ENCODE results near the gene DUSP23. TPM values are rescaled to one million over a fixed set of nuclear protein-coding genes. Genes with fewer than 3 reads are reported as not detected.

Gene DUSP23
- total RNA-seq = 10 to 100 TPM; 25.4 to 36.0 TPM
- long read RNA-seq, transcript DUSP23-201 (2 exons, 756 nt) = major isoform, 5 of 5 reads
- long read RNA-seq, partial matches to known transcripts = 0 of 5 reads
- long read RNA-seq, other reads (novel, unspliced or antisense) = 0 of 5 reads

DNA sequence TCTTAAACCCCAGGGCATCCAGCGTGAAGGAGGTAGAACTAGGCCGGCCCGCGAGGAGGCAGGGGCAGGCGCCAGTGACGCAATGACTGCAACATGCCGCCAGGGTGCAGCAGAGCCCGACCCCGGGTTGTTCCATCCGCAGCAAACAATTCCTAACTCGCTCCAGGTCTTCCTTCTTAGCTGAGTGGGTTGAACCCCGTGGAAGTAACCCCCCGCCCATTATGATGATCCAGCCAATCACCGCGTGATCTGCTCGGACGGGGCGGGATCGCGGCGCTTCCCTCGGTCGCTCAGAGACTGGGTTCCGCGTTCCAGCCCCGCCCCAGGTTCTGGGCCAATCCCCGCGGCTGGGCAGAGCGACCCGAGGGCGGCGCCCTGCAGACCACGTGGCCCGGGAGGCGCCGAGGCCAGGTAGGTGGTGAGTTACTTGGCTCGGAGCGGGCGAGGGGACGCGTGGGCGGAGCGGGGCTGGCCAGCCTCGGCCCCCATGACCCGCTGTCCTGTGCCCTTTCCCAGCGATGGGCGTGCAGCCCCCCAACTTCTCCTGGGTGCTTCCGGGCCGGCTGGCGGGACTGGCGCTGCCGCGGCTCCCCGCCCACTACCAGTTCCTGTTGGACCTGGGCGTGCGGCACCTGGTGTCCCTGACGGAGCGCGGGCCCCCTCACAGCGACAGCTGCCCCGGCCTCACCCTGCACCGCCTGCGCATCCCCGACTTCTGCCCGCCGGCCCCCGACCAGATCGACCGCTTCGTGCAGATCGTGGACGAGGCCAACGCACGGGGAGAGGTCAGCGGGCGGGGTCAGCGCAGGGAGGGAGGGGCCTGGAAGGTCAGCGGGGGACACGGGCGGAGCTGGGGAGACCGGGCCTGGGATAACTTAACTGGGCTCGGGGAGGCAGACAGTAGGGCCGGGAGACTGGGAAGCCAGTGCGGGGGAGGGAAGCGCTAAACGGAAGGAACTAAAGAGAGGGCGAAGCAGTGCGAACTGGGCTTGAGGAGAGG is at the start of gene DUSP23:
Gene DUSP23 (plus strand): TSS at position 380 of the 1,000 bp plus-strand sequence. CDS start 139 bp downstream, at position 519.
- ATAC-seq (peak; percentile 98 to 99), DNase-seq (peak; percentile 98)
- intact Hi-C loops (cut with DNase I) = loop anchor here in 1 of 2 donors (5.0 to 10.0 kb wide), 3 partner anchors 71 to 566 kb away; no protein-coding TSS in a partner anchor

DNA sequence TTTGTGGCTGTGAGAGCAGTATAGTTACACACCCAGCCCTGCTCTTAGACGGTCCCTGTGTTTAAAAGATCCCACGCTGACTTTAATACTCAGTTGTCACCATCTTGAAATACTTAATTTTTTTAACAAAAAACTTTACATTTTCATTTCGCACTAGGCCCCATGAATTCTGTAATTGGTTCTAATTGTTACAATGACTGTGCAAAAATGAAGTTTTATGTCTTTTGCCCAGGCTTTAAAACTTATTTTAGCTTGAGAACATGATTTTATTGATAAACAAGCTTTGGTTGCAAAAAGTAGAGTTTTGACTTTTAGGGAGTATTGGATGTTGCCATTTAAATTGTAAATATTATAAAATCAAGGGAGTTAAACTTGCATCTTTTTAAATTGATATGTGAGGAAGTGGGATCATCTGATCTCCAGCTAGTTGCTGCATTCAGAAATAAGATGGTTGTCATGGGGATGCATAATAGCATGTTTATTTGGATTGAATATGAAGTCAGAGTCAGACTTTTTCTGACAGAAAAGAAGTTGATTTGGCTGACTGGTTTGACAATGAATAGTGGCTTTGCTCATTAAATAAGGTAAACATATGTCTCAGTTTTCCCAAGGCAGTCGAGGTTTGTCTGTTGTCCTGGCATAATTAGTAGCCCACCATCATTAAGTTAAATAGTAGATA is 43.4 kb upstream of the DUSP23 start:
- ATAC-seq (no peak), DNase-seq (no peak)
- intact Hi-C loops (cut with DNase I) = no loop called here

GRCh38 chr1:159743651-159744410 is 36.9 kb upstream of the DUSP23 start:
- intact Hi-C loops (cut with DNase I) = no loop called here
- ATAC-seq (no peak), DNase-seq (no peak)

- no peak for DNase-seq
- intact Hi-C loops (cut with DNase I) = no loop called here
- no peak for ATAC-seq
Measured at GRCh38 chr1:159746666-159747065, 34.1 kb upstream of the DUSP23 start.

- ATAC-seq (no peak), DNase-seq (no peak)
- intact Hi-C loops (cut with DNase I) = no loop called here
Measured at GRCh38 chr1:159748370-159748769, 32.4 kb upstream of the DUSP23 start.

GRCh38 chr1:159749630-159750029 is 31.1 kb upstream of the DUSP23 start:
- intact Hi-C loops (cut with DNase I) = no loop called here

DNA sequence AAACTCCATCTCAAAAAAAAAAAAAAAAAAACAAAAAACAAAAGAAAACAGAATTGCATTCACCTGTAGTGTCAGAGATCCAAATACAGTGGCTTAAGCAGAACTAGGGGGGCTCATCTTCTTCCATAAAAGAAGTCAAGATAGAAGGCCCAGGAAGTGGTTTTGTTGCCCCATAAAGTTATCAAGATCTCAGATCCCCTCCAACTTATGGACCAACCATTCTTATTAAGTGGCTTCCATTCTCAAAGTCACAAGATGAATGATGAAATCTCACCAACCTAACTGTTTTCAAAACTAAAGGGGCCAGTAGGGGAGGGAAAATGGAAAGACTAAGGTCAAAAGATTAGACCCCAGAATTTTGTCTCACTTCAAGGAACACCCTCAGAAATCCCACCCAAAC is 30.1 kb upstream of the DUSP23 start:
- intact Hi-C loops (cut with DNase I) = no loop called here
- DNase-seq = no peak
- ATAC-seq = no peak

More at GRCh38 chr1:159749630-159750029, 31.1 kb upstream of the DUSP23 start:
- no peak for DNase-seq
- ATAC-seq = no peak

- ATAC-seq = no peak
- intact Hi-C loops (cut with DNase I) = no loop called here
- no peak for DNase-seq
Measured at GRCh38 chr1:159751031-159751430, 29.7 kb upstream of the DUSP23 start.

DNA sequence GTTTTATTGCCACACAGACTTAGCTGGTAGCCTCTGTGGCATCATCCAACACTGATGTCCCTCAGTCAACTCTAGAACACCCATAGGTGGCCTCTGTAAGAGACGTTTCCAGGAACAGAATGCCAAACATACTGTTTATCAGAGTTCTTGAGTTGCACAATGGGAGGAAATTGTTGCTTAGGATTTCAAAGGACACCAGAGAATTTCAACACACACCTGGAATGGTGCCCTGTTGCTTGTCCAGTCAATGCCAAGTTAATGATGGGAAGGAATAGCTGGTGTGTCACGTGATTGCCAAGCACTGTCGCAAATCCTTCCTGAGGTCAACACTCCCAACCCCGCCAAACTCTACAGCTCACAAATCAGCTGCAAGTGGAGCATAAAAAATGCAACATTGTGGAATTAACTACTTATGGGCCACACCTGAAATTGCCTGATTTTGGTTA is 28.6 kb upstream of the DUSP23 start:
- intact Hi-C loops (cut with DNase I) = no loop called here
- DNase-seq (peak; percentile 76), ATAC-seq (peak; percentile 74 to 88)

- DNase-seq = no peak
- ATAC-seq = no peak
- intact Hi-C loops (cut with DNase I) = no loop called here
Measured at GRCh38 chr1:159753386-159753785, 27.4 kb upstream of the DUSP23 start.

GRCh38 chr1:159755451-159756007 is 25.2 kb upstream of the DUSP23 start:
- DNase-seq (no peak), ATAC-seq (no peak)
- intact Hi-C loops (cut with DNase I) = no loop called here

GRCh38 chr1:159756397-159756796 is 24.4 kb upstream of the DUSP23 start:
- ATAC-seq (peak; percentile 54 to 66), DNase-seq (no peak)
- intact Hi-C loops (cut with DNase I) = no loop called here

DNA sequence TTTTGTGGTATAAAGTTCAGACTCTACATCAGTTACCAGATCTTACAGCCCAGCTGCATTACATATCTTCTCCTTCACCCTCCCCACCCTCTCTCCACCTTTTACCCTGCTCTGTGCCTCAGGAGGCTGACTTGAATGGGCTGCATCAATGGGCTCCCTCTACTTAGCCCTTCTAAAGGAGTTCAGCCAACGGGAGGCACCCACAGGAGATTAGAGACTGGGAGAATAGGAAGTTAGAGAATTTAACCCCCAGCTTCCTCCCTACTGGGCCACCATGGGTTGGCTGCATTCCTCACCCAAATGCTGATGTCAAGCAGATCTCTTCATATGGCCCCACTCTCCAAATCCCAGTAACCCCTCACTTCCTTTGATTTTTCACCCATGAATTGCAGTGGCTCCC is 17.1 kb upstream of the DUSP23 start:
- intact Hi-C loops (cut with DNase I) = no loop called here
- ATAC-seq (no peak), DNase-seq (no peak)

- ATAC-seq (no peak), DNase-seq (no peak)
- intact Hi-C loops (cut with DNase I) = no loop called here
Measured at GRCh38 chr1:159765806-159766205, 15.0 kb upstream of the DUSP23 start.

GRCh38 chr1:159771127-159771895 is 9.5 kb upstream of the DUSP23 start:
- DNase-seq = no peak
- no peak for ATAC-seq
- intact Hi-C loops (cut with DNase I) = no loop called here

- ATAC-seq = peak in 1 of 2 donors; percentile 23
- DNase-seq = no peak
- intact Hi-C loops (cut with DNase I) = no loop called here
Measured at GRCh38 chr1:159774465-159774864, 6.3 kb upstream of the DUSP23 start.

DNA sequence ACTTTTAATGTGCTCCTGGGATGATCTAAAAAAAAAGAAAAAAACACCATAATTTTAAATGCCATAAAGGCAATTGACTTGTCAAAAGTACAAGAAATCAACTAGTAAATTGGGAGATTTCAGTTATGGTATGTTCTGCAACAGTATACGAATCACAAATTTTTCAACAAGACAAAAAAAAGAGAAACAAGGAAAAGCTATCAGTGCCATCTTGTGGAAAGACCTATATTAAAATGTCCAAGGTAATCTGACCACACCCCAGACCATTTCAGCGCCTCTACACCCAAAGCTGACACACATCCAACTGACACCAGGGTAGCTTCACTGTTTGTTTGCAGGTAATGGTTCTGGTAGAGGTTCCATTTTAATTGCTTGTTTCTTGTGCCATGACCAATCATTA is 5.0 kb upstream of the DUSP23 start:
- intact Hi-C loops (cut with DNase I) = no loop called here
- DNase-seq (no peak), ATAC-seq (no peak)

GRCh38 chr1:159778266-159778665 is 2.5 kb upstream of the DUSP23 start:
- intact Hi-C loops (cut with DNase I) = no loop called here
- no peak for DNase-seq
- ATAC-seq = no peak
